ENCODE measurements around the gene LRRC63. TPM values are rescaled to one million over a fixed set of nuclear protein-coding genes. Genes with fewer than 3 reads are reported as not detected.

LRRC63 gene
- total and polyA plus RNA-seq, 2 of the 4 experiments (the other 2 are of a cell fraction): not detected

DNA sequence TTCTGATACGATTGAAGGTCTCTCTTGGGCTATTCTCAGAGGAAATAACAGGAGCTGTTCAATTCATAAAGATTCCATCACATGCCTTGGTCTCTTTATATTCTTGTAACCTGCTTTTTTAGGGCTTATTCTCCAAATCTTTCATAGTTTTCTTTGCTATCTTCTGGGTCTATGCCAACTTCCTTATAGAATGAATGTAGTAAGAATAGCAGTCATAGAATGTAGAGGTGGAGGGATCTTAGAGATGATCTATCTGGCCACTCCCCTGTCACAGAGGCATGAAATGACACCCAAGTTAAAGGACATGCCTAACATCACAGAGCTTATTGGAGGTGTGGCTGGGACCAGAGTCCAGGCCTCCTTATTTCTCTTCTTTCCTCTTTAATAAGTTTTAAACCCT is 42.9 kb upstream of the LRRC63 start:
- Histone ChIP-seq H4K20me1 (ENCODE audit: insufficient read depth, low read length) (no peaks in the 10 kb centered on the region), H3K23ac (ENCODE audit: low read depth, low read length) (no peak overlapping the region), H3K4me3 (ENCODE audit: insufficient read depth, low read depth, low read length) (no peak overlapping the region), H2BK20ac (ENCODE audit: low read depth, low read length) (no peak overlapping the region), H3K9me3 (ENCODE audit: control insufficient read depth, insufficient read depth, low read length) (no peaks in the 10 kb centered on the region), H3K79me1 (ENCODE audit: low read depth in 1 of 2, low read length in 2 of 2) (no peaks in the 10 kb centered on the region), H3K4me2 (ENCODE audit: low read depth, low read length) (no peak overlapping the region), H3K9me1 (ENCODE audit: insufficient read depth, low read length) (no peaks in the 10 kb centered on the region), H2BK15ac (ENCODE audit: low read depth, low read length) (no peak overlapping the region), H2AK5ac (ENCODE audit: low read depth, low read length) (no peak overlapping the region), H3K56ac (ENCODE audit: extremely low read depth, insufficient read depth, low read length) (no peak overlapping the region), H2AFZ (replicated peaks; ENCODE audit: low read length, poor library complexity) (no peak overlapping the region), H2AK9ac (replicated peaks; ENCODE audit: low read depth, low read length, poor library complexity) (no peak overlapping the region), H3K36me3 (ENCODE audit: control insufficient read depth, insufficient read depth, low read length) (no peaks in the 10 kb centered on the region), H3K14ac (replicated peaks; ENCODE audit: low read depth, low read length) (no peak overlapping the region), H3K27ac (ENCODE audit: insufficient read depth, low read length) (no peak overlapping the region), H4K5ac (ENCODE audit: low read depth, low read length) (no peak overlapping the region), H3K18ac (ENCODE audit: low read depth, low read length) (no peak overlapping the region), H4K91ac (ENCODE audit: insufficient read depth, low read depth, low read length) (no peak overlapping the region), H2BK5ac (ENCODE audit: low read depth, low read length, poor library complexity, severe bottlenecking) (no peak overlapping the region), H2BK120ac (ENCODE audit: low read depth, low read length) (no peak overlapping the region), H3K9ac (ENCODE audit: low read depth, low read length) (no peak overlapping the region), H3K27me3 (ENCODE audit: control insufficient read depth, insufficient read depth, low read length) (peaks cover 2% of the 10 kb centered on the region), H3K4me1 (ENCODE audit: control insufficient read depth, insufficient read depth, low read length) (no peaks in the 10 kb centered on the region), H4K8ac (ENCODE audit: low read depth in 2 of 2, low read length in 2 of 2) (no peak overlapping the region), H3K4ac (ENCODE audit: low read depth, low read length) (no peak overlapping the region)
- no TSS peak for BruUV-seq (replicated peaks)
- in situ Hi-C loops (cut with MboI; ENCODE audit: low sequenced_read_pairs) (no loop called here), dilution Hi-C loops (cut with HindIII; ENCODE audit: low sequenced_read_pairs, unreplicated experiment) (no loop called here), intact Hi-C loops (cut with micrococcal nuclease) (no loop called here)
- CTCF ChIA-PET: no interaction called here
- no peak for ATAC-seq (ENCODE audit: low read depth)
- DNase-seq: no peak
- TF ChIP-seq MAZ (IDR thresholded peaks at IDR 0.05; ENCODE audit: borderline replicate concordance, low read depth, low read length) (no peak), SMC3 (IDR thresholded peaks at IDR 0.05; ENCODE audit: low read depth, low read length) (no peak), NFE2L2 (IDR thresholded peaks at IDR 0.05; ENCODE audit: low read depth, low read length) (no peak), MXI1 (IDR thresholded peaks at IDR 0.05; ENCODE audit: borderline replicate concordance, low read depth, low read length) (no peak), RCOR1 (IDR thresholded peaks at IDR 0.05; ENCODE audit: insufficient replicate concordance, low read length) (no peak)
- TF ChIP-seq, protein P1, sequence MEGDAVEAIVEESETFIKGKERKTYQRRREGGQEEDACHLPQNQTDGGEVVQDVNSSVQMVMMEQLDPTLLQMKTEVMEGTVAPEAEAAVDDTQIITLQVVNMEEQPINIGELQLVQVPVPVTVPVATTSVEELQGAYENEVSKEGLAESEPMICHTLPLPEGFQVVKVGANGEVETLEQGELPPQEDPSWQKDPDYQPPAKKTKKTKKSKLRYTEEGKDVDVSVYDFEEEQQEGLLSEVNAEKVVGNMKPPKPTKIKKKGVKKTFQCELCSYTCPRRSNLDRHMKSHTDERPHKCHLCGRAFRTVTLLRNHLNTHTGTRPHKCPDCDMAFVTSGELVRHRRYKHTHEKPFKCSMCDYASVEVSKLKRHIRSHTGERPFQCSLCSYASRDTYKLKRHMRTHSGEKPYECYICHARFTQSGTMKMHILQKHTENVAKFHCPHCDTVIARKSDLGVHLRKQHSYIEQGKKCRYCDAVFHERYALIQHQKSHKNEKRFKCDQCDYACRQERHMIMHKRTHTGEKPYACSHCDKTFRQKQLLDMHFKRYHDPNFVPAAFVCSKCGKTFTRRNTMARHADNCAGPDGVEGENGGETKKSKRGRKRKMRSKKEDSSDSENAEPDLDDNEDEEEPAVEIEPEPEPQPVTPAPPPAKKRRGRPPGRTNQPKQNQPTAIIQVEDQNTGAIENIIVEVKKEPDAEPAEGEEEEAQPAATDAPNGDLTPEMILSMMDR (conservative IDR thresholded peaks at IDR 0.05; ENCODE audit: low read depth, low read length): no peak
- POLR2A ChIA-PET (ENCODE audit: unreplicated experiment): no interaction called here
- no CpG with 5 or more reads among the region's 1 CpG for WGBS, 2 experiments (ENCODE audit: extremely low coverage in 2 of 2, insufficient read length in 1 of 2)
